Tibial nerve (tissue), 4 donors: Measurements from ENCODE around the gene ACTC1. TPM values are rescaled to one million over a fixed set of nuclear protein-coding genes. Genes with fewer than 3 reads are reported as not detected.

Experiments used
- DNase-seq, 2 donors: peaks; one replicate each; pipeline ENCODE4 v3.0.0-alpha.2; 2019; ENCODE audit warnings: low spot score in 2 of 2
- H3K27ac ChIP-seq, 4 donors: fragments of 200-600 bp; sonication (generic) in 3 of 4; one replicate each; pipeline ENCODE4 v1.5.1; 2017 to 2019; ENCODE audit warnings: mild to moderate bottlenecking in 1 of 4
- H3K27me3 ChIP-seq, 2 donors: fragments of 200-600 bp; sonication (generic) in 1 of 2; one replicate each; pipeline versions ENCODE4 v1.5.1 to v1.6.0; 2017 to 2019
- H3K36me3 ChIP-seq, 3 donors: fragments of 200-600 bp; sonication (generic); one replicate each; pipeline ENCODE4 v1.5.1; 2018 to 2019
- H3K4me1 ChIP-seq, 4 donors: fragments of 200-600 bp; sonication (generic) in 3 of 4; one replicate each; pipeline ENCODE4 v1.5.1; 2017 to 2019
- H3K4me3 ChIP-seq, 4 donors: fragments of 200-600 bp; sonication (generic) in 3 of 4; one replicate each; pipeline ENCODE4 v1.5.1; 2017 to 2019; ENCODE audit warnings: mild to moderate bottlenecking in 1 of 4, moderate library complexity in 1 of 4
- H3K9me3 ChIP-seq, 4 donors: fragments of 200-600 bp; sonication (generic) in 3 of 4; one replicate each; pipeline ENCODE4 v1.5.1; 2017 to 2019
- EP300 ChIP-seq, 2 donors: sonication (generic); formaldehyde crosslinking; IDR thresholded peaks; one replicate each; pipeline ENCODE4 v1.6.1; 2017; ENCODE audit warnings: antibody characterized with exemption in 2 of 2, mild to moderate bottlenecking in 1 of 2
- POLR2A ChIP-seq, 2 donors: fragments of 450-650 bp; IDR thresholded peaks; one replicate each; pipeline ENCODE4 v1.6.1; 2017; ENCODE audit warnings: antibody characterized with exemption in 2 of 2, mild to moderate bottlenecking in 2 of 2, moderate library complexity in 2 of 2
- WGBS, 2 donors: methylation state at CpG; one replicate each; pipeline ENCODE4 v1.1.5; 2018; 5-methylcytosine and 5-hydroxymethylcytosine counted together
- total RNA-seq, 4 donors: library from RNA; depleted of rRNA; stranded (reverse); fragments of >200 nt; gene quantifications; one replicate each; pipeline ENCODE4 v1.1.0, GENCODE V29; 2016
- TF ChIP-seq, protein P1 (sequence below), 5 experiments: fragments of 200-600 bp in 3 of 5; fragments of 450-650 bp in 2 of 5; sonication (generic) in 3 of 5; IDR thresholded peaks; one replicate each; pipeline ENCODE4 v1.5.1; 2016 to 2019; ENCODE audit warnings: antibody characterized with exemption in 5 of 5, mild to moderate bottlenecking in 3 of 5, moderate library complexity in 2 of 5

The ACTC1 gene
- total RNA-seq, 4 donors from 2014 or later = 1.1 to 2.1 TPM; not detected in 2

DNA sequence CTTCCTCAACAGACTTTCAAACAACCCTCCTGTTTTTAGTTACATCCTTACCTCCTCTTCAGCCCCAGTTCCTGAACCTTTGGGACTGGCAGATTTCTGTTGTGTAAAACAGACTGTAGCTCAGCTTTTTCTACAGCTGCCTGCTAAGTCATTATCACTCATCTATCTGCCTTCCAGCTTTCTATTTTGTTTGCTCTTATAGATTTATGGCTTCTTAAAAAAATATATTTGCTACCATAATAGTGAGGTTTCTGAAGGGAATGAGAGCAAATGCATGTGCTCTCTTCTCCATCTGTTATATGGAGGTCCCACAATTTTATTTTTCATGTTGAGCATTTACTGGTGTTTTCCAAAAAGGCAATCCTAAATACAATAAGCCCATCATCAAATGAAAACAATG lies 22.3 kb downstream of the ACTC1 start:
- no peaks in the 10 kb centered on the region for H3K4me1 ChIP-seq
- no peak overlapping the region for H3K4me3 ChIP-seq
- H3K9me3 ChIP-seq = no peaks in the 10 kb centered on the region
- H3K27me3 ChIP-seq = no peaks in the 10 kb centered on the region
- no peak overlapping the region for H3K27ac ChIP-seq
- DNase-seq = no peak
- no peaks in the 10 kb centered on the region for H3K36me3 ChIP-seq
- TF ChIP-seq POLR2A (IDR thresholded peaks at IDR 0.05) = no peak
- no peak for TF ChIP-seq EP300 (IDR thresholded peaks at IDR 0.05)
- TF ChIP-seq, protein P1, sequence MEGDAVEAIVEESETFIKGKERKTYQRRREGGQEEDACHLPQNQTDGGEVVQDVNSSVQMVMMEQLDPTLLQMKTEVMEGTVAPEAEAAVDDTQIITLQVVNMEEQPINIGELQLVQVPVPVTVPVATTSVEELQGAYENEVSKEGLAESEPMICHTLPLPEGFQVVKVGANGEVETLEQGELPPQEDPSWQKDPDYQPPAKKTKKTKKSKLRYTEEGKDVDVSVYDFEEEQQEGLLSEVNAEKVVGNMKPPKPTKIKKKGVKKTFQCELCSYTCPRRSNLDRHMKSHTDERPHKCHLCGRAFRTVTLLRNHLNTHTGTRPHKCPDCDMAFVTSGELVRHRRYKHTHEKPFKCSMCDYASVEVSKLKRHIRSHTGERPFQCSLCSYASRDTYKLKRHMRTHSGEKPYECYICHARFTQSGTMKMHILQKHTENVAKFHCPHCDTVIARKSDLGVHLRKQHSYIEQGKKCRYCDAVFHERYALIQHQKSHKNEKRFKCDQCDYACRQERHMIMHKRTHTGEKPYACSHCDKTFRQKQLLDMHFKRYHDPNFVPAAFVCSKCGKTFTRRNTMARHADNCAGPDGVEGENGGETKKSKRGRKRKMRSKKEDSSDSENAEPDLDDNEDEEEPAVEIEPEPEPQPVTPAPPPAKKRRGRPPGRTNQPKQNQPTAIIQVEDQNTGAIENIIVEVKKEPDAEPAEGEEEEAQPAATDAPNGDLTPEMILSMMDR (IDR thresholded peaks at IDR 0.05) = no peak

DNA sequence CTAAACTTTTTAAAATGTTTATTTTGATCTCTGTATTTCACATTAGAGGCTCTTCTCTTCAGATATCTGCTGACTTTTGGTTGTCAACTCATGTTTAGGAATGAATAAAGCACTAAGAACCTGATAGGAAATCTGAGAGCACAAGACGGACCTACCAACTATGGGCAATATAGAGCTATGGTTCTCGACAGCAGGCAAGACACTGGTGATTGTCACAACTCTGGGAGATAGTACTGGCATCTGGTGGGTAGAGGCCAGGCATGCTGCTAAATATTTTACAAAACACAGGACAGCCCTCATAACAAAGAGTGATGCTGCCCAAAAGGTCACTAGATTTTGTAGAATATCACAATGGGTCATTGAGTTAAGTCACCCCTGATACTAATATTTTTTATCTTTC lies 23.0 kb downstream of the ACTC1 start:
- Histone ChIP-seq H3K36me3 (no peaks in the 10 kb centered on the region), H3K27me3 (no peaks in the 10 kb centered on the region), H3K4me3 (no peak overlapping the region), H3K27ac (no peak overlapping the region), H3K9me3 (no peaks in the 10 kb centered on the region), H3K4me1 (no peaks in the 10 kb centered on the region)
- no peak for TF ChIP-seq POLR2A (IDR thresholded peaks at IDR 0.05)
- no peak for TF ChIP-seq EP300 (IDR thresholded peaks at IDR 0.05)
- TF ChIP-seq, protein P1 (IDR thresholded peaks at IDR 0.05) = no peak
- WGBS, 2 donors = 85 to 86% methylated on average over 2 of the region's 2 CpGs
- DNase-seq = no peak

DNA sequence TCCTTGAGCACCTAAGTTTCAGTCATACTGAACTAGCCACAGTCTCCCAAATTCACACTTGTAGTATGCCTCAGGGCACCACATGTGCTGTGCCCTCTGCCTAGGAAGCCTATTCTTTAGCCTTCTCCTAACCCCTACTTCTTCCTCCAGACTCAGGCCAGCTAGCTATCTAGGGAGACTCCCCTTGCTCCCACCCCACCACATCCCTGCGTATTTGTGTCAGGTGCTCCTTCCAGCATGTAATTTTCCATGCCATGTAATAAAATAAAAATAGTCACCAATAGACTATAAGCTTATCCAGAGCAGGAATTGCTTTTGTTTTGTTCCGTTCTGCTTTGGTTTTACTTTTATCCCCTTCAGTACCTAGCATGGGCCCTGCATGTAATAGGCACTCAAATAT lies 25.6 kb downstream of the ACTC1 start:
- no peak for TF ChIP-seq EP300 (IDR thresholded peaks at IDR 0.05)
- TF ChIP-seq, protein P1 (IDR thresholded peaks at IDR 0.05) = no peak
- no peak for TF ChIP-seq POLR2A (IDR thresholded peaks at IDR 0.05)
- DNase-seq = no peak
- Histone ChIP-seq H3K4me3 (no peak overlapping the region), H3K4me1 (no peaks in the 10 kb centered on the region), H3K36me3 (no peaks in the 10 kb centered on the region), H3K27ac (no peak overlapping the region), H3K9me3 (no peaks in the 10 kb centered on the region), H3K27me3 (no peaks in the 10 kb centered on the region)
- WGBS, 2 donors = 91 to 94% methylated on average over 2 of the region's 2 CpGs

DNA sequence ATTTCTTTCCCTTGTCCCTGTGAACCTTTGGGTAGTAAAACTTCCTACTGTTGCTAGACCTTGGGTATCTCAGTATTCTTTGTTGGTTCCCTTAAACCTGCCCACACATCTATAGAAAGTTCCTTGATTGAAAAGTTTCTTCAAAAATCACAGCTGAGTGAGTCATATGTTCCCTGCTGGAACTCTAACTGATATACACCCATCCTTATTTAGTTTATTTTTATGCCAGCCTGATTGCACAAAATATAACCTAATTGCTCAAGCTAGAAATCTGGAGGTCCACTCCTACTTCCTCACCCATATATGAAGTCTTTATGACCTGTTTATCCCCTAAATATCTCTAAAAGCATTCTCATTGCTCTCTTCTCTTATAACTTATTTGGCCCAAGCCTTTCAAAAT lies 26.8 kb downstream of the ACTC1 start:
- Histone ChIP-seq H3K4me3 (no peak overlapping the region), H3K9me3 (no peaks in the 10 kb centered on the region), H3K4me1 (no peaks in the 10 kb centered on the region), H3K27me3 (no peaks in the 10 kb centered on the region), H3K27ac (no peak overlapping the region), H3K36me3 (no peaks in the 10 kb centered on the region)
- no peak for DNase-seq
- TF ChIP-seq, protein P1 (IDR thresholded peaks at IDR 0.05) = no peak
- TF ChIP-seq EP300 (IDR thresholded peaks at IDR 0.05) (no peak), POLR2A (IDR thresholded peaks at IDR 0.05) (no peak)

DNA sequence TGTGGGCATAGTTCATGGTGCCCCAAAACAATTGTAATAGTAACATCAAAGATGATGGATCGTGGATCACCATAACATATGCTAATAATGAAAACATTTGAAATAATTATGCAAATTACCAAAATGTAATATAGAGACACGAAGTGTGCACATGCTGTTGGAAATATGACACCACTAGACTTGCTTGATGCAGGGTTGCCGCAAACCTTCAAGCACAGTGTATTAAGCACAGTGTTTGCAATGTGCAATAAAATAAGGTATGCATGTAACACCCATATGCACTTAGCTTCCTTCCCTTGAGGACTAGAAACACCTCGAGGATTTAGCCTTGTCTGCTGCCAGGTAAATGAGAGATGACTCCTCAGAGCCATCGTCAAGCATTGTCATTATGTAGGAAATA lies 29.6 kb downstream of the ACTC1 start:
- no peak for DNase-seq
- H3K4me1 ChIP-seq = no peaks in the 10 kb centered on the region
- 68 to 69% methylated on average over 5 of the region's 5 CpGs for WGBS, 2 donors
- H3K36me3 ChIP-seq = no peaks in the 10 kb centered on the region
- no peak overlapping the region for H3K27ac ChIP-seq
- no peaks in the 10 kb centered on the region for H3K27me3 ChIP-seq
- no peak overlapping the region for H3K4me3 ChIP-seq
- H3K9me3 ChIP-seq = no peaks in the 10 kb centered on the region
- TF ChIP-seq, protein P1 (IDR thresholded peaks at IDR 0.05) = no peak
- TF ChIP-seq POLR2A (IDR thresholded peaks at IDR 0.05) (no peak), EP300 (IDR thresholded peaks at IDR 0.05) (no peak)
